Transverse colon (tissue), 4 donors: ENCODE data around the gene ACACA.

Experiments used
- CTCF ChIP-seq, 5 experiments: fragments of 200-600 bp in 3 of 5; fragments of 450-650 bp in 2 of 5; sonication (generic) in 3 of 5; IDR thresholded peaks; 1 replicate in 2 of 5; 2 replicates in 3 of 5; pipeline ENCODE4 v1.5.1; 2016 to 2017; ENCODE audit warnings: antibody characterized with exemption in 5 of 5, inconsistent platforms in 3 of 5, mild to moderate bottlenecking in 2 of 5, moderate library complexity in 1 of 5
- POLR2A ChIP-seq: fragments of 450-650 bp; IDR thresholded peaks from one replicate; pipeline ENCODE4 v1.6.1; 2016; ENCODE audit warnings: antibody characterized with exemption, mild to moderate bottlenecking, moderate library complexity
- POLR2AphosphoS5 ChIP-seq, 3 donors: sonication (generic); formaldehyde crosslinking; IDR thresholded peaks; one replicate each; pipeline ENCODE4 v1.6.1; 2016; ENCODE audit warnings: antibody characterized with exemption in 3 of 3

DNA sequence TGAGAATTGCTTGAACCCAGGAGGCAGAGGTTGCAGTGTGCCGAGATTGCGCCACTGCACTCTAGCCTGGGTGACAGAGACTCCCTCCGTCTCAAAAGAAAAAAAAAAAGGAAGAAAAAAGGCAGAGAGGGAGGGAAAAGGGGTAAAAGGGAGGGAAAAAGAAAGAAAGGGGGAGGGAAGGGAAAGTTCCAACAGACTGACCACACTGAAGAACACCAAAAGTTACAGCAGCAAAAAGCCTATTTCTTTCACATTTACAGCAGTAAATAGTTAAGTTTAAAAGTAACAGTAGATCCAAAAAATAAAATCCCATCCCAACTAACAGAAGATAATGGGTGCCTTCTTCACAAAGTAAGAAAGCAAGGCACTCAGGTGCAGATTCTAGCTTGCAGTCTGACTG lies 67.8 kb downstream of the ACACA start:
- TF ChIP-seq CTCF (IDR thresholded peaks at IDR 0.05) (no peak), POLR2AphosphoS5 (IDR thresholded peaks at IDR 0.05) (no peak), POLR2A (no peak)
